Osteoblast (primary cell): ENCODE data around the gene NPAS3. TPM values are rescaled to one million over a fixed set of nuclear protein-coding genes. Genes with fewer than 3 reads are reported as not detected.

ENCODE experiments used
- DNase-seq: peaks from one replicate; pipeline ENCODE4 v3.0.0; 2011; ENCODE audit warnings: low spot score, mixed read lengths; ENCODE audit not compliant: insufficient read length; ENCODE audit errors: missing footprints
- H2AFZ ChIP-seq: 2 replicates; pipeline ENCODE4 v1.6.0; 2011; ENCODE audit warnings: mild to moderate bottlenecking, low read length
- H3K27ac ChIP-seq: 2 replicates; pipeline ENCODE4 v1.5.1; 2011; ENCODE audit warnings: mild to moderate bottlenecking, low read depth, low read length, moderate library complexity
- H3K27me3 ChIP-seq: 2 replicates; pipeline ENCODE4 v1.6.0; 2012; ENCODE audit warnings: mild to moderate bottlenecking, control low read depth, inconsistent platforms, low read length, moderate library complexity; ENCODE audit not compliant: insufficient read depth
- H3K36me3 ChIP-seq: 2 replicates; pipeline ENCODE4 v1.5.1; 2011; ENCODE audit warnings: mild to moderate bottlenecking, low read length, control low read depth, moderate library complexity; ENCODE audit not compliant: insufficient read depth
- H3K4me1 ChIP-seq: 2 replicates; pipeline ENCODE4 v1.5.1; 2011; ENCODE audit warnings: mild to moderate bottlenecking, low read length, control low read depth, moderate library complexity; ENCODE audit not compliant: insufficient read depth
- H3K4me2 ChIP-seq: 2 replicates; pipeline ENCODE4 v1.6.0; 2011; ENCODE audit warnings: mild to moderate bottlenecking, low read length; ENCODE audit not compliant: insufficient read depth
- H3K4me3 ChIP-seq: fragments of 200-600 bp; sonication (generic); 3 replicates; pipeline ENCODE4 v1.5.1; 2012; ENCODE audit warnings: mild to moderate bottlenecking, low read length, inconsistent platforms; ENCODE audit not compliant: insufficient read depth
- H3K79me2 ChIP-seq: 2 replicates; pipeline ENCODE4 v1.6.0; 2012; ENCODE audit warnings: mild to moderate bottlenecking, low read length, control low read depth, inconsistent platforms; ENCODE audit not compliant: insufficient read depth
- H3K9me3 ChIP-seq: 2 replicates; pipeline ENCODE4 v1.5.1; 2011; ENCODE audit warnings: low read depth, low read length, control low read depth
- H4K20me1 ChIP-seq: 2 replicates; pipeline ENCODE4 v1.6.0; 2012; ENCODE audit warnings: mild to moderate bottlenecking, low read length, control low read depth; ENCODE audit not compliant: insufficient read depth
- total RNA-seq: library from RNA; depleted of rRNA; stranded (reverse); fragments of >200 nt; gene quantifications from 2 replicates; pipeline ENCODE4 v1.2.3, GENCODE V29; 2012
- TF ChIP-seq, protein P1 (sequence below): IDR thresholded peaks from 2 replicates; pipeline ENCODE4 v1.5.1; 2011; ENCODE audit warnings: mild to moderate bottlenecking, low read depth, low read length, moderate library complexity; ENCODE audit errors: extremely low read depth

The NPAS3 gene
- total RNA-seq, 1 donor: 0.72 TPM

DNA sequence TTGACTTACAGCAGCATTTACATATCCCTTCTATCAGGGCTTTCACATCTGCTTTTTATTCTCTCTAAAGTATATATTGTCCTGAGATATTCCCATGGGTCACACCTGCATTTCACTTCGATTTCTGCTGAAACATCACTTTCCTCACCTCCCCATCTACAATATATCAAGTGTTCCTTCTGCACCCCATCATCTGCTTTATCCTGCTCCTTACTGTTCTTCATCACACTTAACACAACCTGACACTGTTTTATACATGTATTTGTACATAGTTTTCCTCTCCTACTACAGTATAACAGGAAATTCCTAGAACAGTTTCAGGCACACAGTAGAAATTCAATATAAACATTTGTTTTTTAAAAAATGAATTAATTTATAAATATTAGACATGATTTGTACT, 809.1 kb downstream of the NPAS3 start:
- Histone ChIP-seq H3K4me2 (no peak overlapping the region), H3K27me3 (no peaks in the 10 kb centered on the region), H2AFZ (no peak overlapping the region), H3K4me3 (no peak overlapping the region), H3K4me1 (no peaks in the 10 kb centered on the region), H3K36me3 (no peaks in the 10 kb centered on the region), H3K9me3 (no peaks in the 10 kb centered on the region), H4K20me1 (no peaks in the 10 kb centered on the region), H3K27ac (no peak overlapping the region), H3K79me2 (no peaks in the 10 kb centered on the region)
- TF ChIP-seq, protein P1, sequence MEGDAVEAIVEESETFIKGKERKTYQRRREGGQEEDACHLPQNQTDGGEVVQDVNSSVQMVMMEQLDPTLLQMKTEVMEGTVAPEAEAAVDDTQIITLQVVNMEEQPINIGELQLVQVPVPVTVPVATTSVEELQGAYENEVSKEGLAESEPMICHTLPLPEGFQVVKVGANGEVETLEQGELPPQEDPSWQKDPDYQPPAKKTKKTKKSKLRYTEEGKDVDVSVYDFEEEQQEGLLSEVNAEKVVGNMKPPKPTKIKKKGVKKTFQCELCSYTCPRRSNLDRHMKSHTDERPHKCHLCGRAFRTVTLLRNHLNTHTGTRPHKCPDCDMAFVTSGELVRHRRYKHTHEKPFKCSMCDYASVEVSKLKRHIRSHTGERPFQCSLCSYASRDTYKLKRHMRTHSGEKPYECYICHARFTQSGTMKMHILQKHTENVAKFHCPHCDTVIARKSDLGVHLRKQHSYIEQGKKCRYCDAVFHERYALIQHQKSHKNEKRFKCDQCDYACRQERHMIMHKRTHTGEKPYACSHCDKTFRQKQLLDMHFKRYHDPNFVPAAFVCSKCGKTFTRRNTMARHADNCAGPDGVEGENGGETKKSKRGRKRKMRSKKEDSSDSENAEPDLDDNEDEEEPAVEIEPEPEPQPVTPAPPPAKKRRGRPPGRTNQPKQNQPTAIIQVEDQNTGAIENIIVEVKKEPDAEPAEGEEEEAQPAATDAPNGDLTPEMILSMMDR: no peak
- no peak for DNase-seq

DNA sequence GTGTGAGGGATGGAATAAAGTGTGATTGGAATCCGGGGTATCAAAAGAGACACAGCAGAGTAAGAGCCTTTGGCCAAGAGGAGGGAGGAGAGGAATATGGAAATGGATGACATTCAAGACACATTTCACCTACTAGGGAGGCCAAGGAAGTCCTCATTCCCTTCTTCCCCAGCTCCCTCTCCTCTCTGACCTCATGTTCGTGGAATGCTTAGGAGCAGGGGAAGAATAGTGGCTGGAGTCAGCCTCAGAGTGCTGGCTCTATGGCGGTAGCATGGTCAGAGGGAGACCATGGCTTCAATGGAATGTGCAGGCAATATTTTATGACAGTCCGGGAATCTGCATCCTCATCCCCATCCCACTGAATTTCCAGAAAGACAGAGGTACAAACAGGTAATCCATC, 815.6 kb downstream of the NPAS3 start:
- TF ChIP-seq, protein P1: no peak
- Histone ChIP-seq H4K20me1 (no peaks in the 10 kb centered on the region), H3K27me3 (peaks cover 5% of the 10 kb centered on the region), H3K27ac (no peak overlapping the region), H3K36me3 (no peaks in the 10 kb centered on the region), H3K4me1 (no peaks in the 10 kb centered on the region), H2AFZ (no peak overlapping the region), H3K9me3 (no peaks in the 10 kb centered on the region), H3K4me2 (no peak overlapping the region), H3K4me3 (no peak overlapping the region), H3K79me2 (no peaks in the 10 kb centered on the region)
- no peak for DNase-seq

DNA sequence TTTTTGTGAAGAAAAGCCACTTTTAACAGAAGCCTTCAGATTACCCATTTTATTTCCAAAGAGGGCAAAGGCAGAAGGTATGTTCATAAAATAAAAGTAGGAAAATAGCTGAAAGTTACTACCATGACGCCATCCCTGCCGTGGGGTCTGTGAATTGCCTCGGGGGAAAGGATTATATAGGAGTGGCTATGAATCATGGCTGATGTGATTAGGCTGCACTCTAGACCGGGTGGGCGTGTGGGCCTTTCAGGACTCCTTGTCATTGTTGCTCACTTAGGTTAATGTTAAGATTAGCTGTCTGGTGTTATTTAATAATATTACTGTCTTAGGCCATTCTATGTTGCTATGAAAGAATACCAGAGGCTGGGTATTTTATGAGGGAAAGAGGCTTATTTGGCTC, 816.7 kb downstream of the NPAS3 start:
- Histone ChIP-seq H3K4me3 (no peak overlapping the region), H3K27me3 (peaks cover 5% of the 10 kb centered on the region), H3K27ac (no peak overlapping the region), H3K36me3 (no peaks in the 10 kb centered on the region), H2AFZ (no peak overlapping the region), H3K9me3 (no peaks in the 10 kb centered on the region), H3K79me2 (no peaks in the 10 kb centered on the region), H3K4me2 (no peak overlapping the region), H4K20me1 (no peaks in the 10 kb centered on the region), H3K4me1 (no peaks in the 10 kb centered on the region)
- TF ChIP-seq, protein P1: no peak
- DNase-seq: no peak

DNA sequence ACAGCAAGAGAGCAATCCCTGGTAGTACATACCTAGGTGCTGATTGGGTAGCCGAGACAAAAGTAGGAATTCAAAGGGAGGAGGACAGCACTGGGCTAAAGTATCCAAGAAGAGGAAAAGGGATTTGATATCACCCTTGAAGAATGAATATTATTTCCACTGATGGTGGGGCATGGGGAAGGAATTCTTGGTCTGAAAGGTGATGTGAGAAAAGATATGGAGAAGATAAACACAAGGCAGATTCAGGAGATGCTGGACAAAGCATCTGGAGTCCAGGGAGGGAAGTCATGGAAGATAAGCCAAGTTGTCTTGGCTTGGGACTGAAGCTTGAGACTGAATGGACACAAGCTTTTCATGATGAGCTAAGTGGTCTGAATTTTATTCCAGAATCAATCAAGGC, 818.2 kb downstream of the NPAS3 start:
- Histone ChIP-seq H3K9me3 (no peaks in the 10 kb centered on the region), H2AFZ (no peak overlapping the region), H4K20me1 (no peaks in the 10 kb centered on the region), H3K4me2 (no peak overlapping the region), H3K27me3 (peaks cover 5% of the 10 kb centered on the region), H3K79me2 (no peaks in the 10 kb centered on the region), H3K4me1 (no peaks in the 10 kb centered on the region), H3K27ac (no peak overlapping the region), H3K36me3 (no peaks in the 10 kb centered on the region), H3K4me3 (no peak overlapping the region)
- DNase-seq: no peak
- TF ChIP-seq, protein P1: no peak
